ENCODE measurements around the gene TKT. TPM values are rescaled to one million over a fixed set of nuclear protein-coding genes. Genes with fewer than 3 reads are reported as not detected.

Gene TKT
- total and polyA plus RNA-seq, 2 experiments from 2014 or later: 584 to 1,411 TPM

DNA sequence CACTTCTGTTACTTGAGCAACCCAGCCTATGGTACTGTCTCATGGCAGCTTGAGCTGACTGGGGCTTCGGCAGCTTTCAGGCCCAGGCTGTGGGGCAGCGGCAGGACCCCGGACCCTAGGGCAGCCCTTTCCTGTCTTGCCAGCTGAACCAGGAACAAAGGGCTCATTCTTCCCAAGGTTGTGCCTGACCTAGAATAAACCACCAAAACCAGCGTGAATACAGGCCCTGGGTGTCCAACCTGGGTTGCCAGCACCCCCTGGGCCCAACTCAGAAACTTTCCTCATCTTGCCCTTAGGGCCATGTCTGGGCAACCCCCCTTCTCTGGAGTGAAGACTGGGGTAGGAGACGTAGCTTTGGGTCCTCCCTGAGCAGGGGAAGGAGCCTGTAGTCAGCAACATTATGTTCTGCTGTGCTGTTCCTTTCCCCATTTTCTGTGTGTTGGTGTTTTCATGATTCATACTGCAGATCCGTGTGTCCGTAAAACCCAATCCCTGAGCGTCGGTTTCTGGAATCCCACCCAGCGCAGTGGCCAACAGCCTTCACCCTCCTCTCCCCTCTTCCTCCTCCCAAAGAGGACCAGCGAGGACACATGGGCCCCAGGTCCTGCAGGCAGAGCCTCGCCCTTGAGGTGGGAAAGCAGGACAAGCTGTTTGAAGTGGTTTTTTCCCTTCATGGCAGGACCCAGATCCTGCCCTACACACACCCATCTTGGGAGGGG, 33.5 kb downstream of the TKT start:
- Mint-ChIP-seq H3K9me3 (0 out of 3 replicates have a peak, but pooled peaks cover 3% of the 10 kb centered on the region), H3K27ac (peak overlapping the region; percentile 28), H3K36me3 (ENCODE audit: low read depth) (peaks cover 59% of the 10 kb centered on the region), H3K27me3 (ENCODE audit: insufficient read depth, low read depth, poor library complexity) (peaks cover 55% of the 10 kb centered on the region), H3K4me1 (peaks cover 10% of the 10 kb centered on the region), H3K4me3 (no peak overlapping the region)
- ATAC-seq: peak; percentile 13
- Histone ChIP-seq H3F3A (replicated peaks; ENCODE audit: low read depth) (peaks cover 63% of the 10 kb centered on the region), H3K36me3 (ENCODE audit: insufficient read depth) (peaks cover 24% of the 10 kb centered on the region), H3K27ac (ENCODE audit: low read depth) (peak overlapping the region; percentile 88), H3K9me2 (ENCODE audit: insufficient read depth) (no peaks in the 10 kb centered on the region), H3K4me3 (no peak overlapping the region), H3K27me3 (ENCODE audit: insufficient read depth) (no peaks in the 10 kb centered on the region), H3K4me1 (ENCODE audit: insufficient read depth) (no peaks in the 10 kb centered on the region), H4K20me1 (replicated peaks; ENCODE audit: insufficient read depth) (peaks cover 24% of the 10 kb centered on the region), H3K79me2 (replicated peaks; ENCODE audit: insufficient read depth) (no peaks in the 10 kb centered on the region), H2AFZ (no peak overlapping the region), H3K4me2 (no peak overlapping the region)
- TF ChIP-seq, protein P1, sequence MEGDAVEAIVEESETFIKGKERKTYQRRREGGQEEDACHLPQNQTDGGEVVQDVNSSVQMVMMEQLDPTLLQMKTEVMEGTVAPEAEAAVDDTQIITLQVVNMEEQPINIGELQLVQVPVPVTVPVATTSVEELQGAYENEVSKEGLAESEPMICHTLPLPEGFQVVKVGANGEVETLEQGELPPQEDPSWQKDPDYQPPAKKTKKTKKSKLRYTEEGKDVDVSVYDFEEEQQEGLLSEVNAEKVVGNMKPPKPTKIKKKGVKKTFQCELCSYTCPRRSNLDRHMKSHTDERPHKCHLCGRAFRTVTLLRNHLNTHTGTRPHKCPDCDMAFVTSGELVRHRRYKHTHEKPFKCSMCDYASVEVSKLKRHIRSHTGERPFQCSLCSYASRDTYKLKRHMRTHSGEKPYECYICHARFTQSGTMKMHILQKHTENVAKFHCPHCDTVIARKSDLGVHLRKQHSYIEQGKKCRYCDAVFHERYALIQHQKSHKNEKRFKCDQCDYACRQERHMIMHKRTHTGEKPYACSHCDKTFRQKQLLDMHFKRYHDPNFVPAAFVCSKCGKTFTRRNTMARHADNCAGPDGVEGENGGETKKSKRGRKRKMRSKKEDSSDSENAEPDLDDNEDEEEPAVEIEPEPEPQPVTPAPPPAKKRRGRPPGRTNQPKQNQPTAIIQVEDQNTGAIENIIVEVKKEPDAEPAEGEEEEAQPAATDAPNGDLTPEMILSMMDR (conservative IDR thresholded peaks at IDR 0.05; ENCODE audit: low read depth in 2 of 2): no peak
- TF ChIP-seq EZH2phosphoT487 (IDR thresholded peaks at IDR 0.05; ENCODE audit: unreplicated experiment) (no peak), POLR2AphosphoS5 (IDR thresholded peaks at IDR 0.05; ENCODE audit: low read depth) (peak; percentile 75), CREB1 (CRISPR knock-in tag; IDR thresholded peaks at IDR 0.05; ENCODE audit: low read depth) (no peak), JUNB (IDR thresholded peaks at IDR 0.05; ENCODE audit: unreplicated experiment) (no peak), NANOG (IDR thresholded peaks at IDR 0.05; ENCODE audit: borderline replicate concordance) (no peak)
- peak; percentile 34 for DNase-seq (ENCODE audit: low spot score)

DNA sequence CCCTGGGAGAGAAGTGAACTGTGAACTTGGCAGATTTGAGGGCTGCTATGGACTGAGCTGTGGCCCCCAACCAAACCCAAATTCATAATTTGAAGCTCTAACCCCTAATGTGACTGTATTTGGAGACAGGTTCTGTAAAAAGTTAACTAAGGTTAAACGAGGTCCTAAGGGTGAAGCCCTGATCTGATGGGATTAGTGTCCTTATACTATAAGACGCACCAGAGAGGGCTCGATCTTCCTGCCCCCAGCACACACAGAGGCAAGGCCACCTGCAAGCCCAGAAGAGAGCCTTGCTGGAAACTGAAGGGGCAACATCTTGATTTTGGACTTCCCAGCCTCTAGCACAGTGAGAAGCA, 34.0 kb downstream of the TKT start:
- Histone ChIP-seq H3K9me2 (ENCODE audit: insufficient read depth) (no peaks in the 10 kb centered on the region), H3K4me1 (ENCODE audit: insufficient read depth) (no peaks in the 10 kb centered on the region), H3K36me3 (ENCODE audit: insufficient read depth) (peaks cover 18% of the 10 kb centered on the region), H3K27me3 (ENCODE audit: insufficient read depth) (no peaks in the 10 kb centered on the region), H2AFZ (no peak overlapping the region), H3F3A (replicated peaks; ENCODE audit: low read depth) (peaks cover 60% of the 10 kb centered on the region), H3K4me2 (no peak overlapping the region), H4K20me1 (replicated peaks; ENCODE audit: insufficient read depth) (peaks cover 24% of the 10 kb centered on the region), H3K27ac (ENCODE audit: low read depth) (peak overlapping the region; percentile 88), H3K79me2 (replicated peaks; ENCODE audit: insufficient read depth) (no peaks in the 10 kb centered on the region), H3K4me3 (no peak overlapping the region)
- 0 out of 3 replicates have a peak, but pooled peaks cover 3% of the 10 kb centered on the region for H3K9me3 Mint-ChIP-seq
- H3K36me3 Mint-ChIP-seq (ENCODE audit: low read depth): peaks cover 53% of the 10 kb centered on the region
- no peak for ATAC-seq
- H3K27me3 Mint-ChIP-seq (ENCODE audit: insufficient read depth, low read depth, poor library complexity): peaks cover 54% of the 10 kb centered on the region
- H3K27ac Mint-ChIP-seq: peak overlapping the region; percentile 28; the same call in 1 of the 2 replicates
- H3K4me3 Mint-ChIP-seq: no peak overlapping the region; the same call in 2 of the 3 replicates
- TF ChIP-seq STAT1 (IDR thresholded peaks at IDR 0.05; ENCODE audit: unreplicated experiment) (no peak), ZNF331 (CRISPR knock-in tag; IDR thresholded peaks at IDR 0.05; ENCODE audit: low read depth) (no peak)
- DNase-seq (ENCODE audit: low spot score): no peak
- H3K4me1 Mint-ChIP-seq: peaks cover 10% of the 10 kb centered on the region

DNA sequence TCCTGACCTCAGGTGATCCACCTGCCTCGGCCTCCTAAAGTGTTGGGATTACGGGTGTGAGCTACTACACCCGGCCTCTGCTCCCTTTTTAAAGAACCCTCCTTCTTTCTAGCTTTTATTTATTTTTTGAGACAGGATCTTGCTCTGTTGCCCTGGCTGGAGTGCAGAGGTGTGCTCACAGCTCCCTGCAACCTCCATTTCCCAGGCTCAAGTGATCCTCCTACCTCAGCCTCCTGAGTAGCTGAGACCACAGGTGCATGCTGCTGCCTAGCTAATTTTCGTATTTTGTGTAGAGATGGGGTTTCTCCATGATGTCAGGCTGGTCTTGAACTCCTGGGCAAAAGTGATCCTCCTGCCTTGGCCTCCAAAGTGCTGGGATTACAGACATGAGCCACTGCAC, 34.5 kb downstream of the TKT start:
- Mint-ChIP-seq H3K27ac (no peak overlapping the region), H3K27me3 (ENCODE audit: insufficient read depth, low read depth, poor library complexity) (peaks cover 54% of the 10 kb centered on the region), H3K9me3 (0 out of 3 replicates have a peak, but pooled peaks cover 3% of the 10 kb centered on the region), H3K36me3 (ENCODE audit: low read depth) (peaks cover 49% of the 10 kb centered on the region), H3K4me1 (peaks cover 10% of the 10 kb centered on the region), H3K4me3 (no peak overlapping the region)
- peaks cover 14% of the 10 kb centered on the region for H3K36me3 ChIP-seq (ENCODE audit: insufficient read depth)
- H3K4me3 ChIP-seq: no peak overlapping the region
- H3K9me2 ChIP-seq (ENCODE audit: insufficient read depth): no peaks in the 10 kb centered on the region
- peaks cover 56% of the 10 kb centered on the region for H3F3A ChIP-seq (replicated peaks; ENCODE audit: low read depth)
- no peak overlapping the region for H3K4me2 ChIP-seq
- H2AFZ ChIP-seq: no peak overlapping the region
- ATAC-seq (no peak), DNase-seq (ENCODE audit: low spot score) (no peak)
- H3K27ac ChIP-seq (ENCODE audit: low read depth): peak overlapping the region; percentile 88; the same call in 1 of the 2 replicates
- H3K4me1 ChIP-seq (ENCODE audit: insufficient read depth): no peaks in the 10 kb centered on the region
- no peaks in the 10 kb centered on the region for H3K27me3 ChIP-seq (ENCODE audit: insufficient read depth)
- H3K79me2 ChIP-seq (replicated peaks; ENCODE audit: insufficient read depth): no peaks in the 10 kb centered on the region
- peaks cover 19% of the 10 kb centered on the region for H4K20me1 ChIP-seq (replicated peaks; ENCODE audit: insufficient read depth)
- TF ChIP-seq JUNB (IDR thresholded peaks at IDR 0.05; ENCODE audit: unreplicated experiment): no peak
- no peak for TF ChIP-seq CREB1 (CRISPR knock-in tag; IDR thresholded peaks at IDR 0.05; ENCODE audit: low read depth)
- no peak for TF ChIP-seq ZNF331 (CRISPR knock-in tag; IDR thresholded peaks at IDR 0.05; ENCODE audit: low read depth)
